Natural killer cell treated with Interleukin-12 subunit alpha and Interleukin-12 subunit beta and Interleukin-15 and Interleukin-18, amount 100 ng/mL, for 72 hours (primary cell): ENCODE results near the gene DCDC1. TPM values are rescaled to one million over a fixed set of nuclear protein-coding genes. Genes with fewer than 3 reads are reported as not detected.

Source experiments
- ATAC-seq, 2 donors: fragments of 150-1000 bp; cut with Tn5 transposase in 1 of 2; sonication (Bioruptor Pico), chemical (Tn5 transposase) in 1 of 2; 2 replicates each; pipeline ENCODE4 v1.10.0; 2021
- DNase-seq: peaks from one replicate; pipeline ENCODE4 v3.0.0; 2022; ENCODE audit warnings: low spot score
- H3K27ac Mint-ChIP-seq, 2 donors: 1 replicate in 1 of 2; 2 replicates in 1 of 2; pipeline ENCODE4 v1.8.0; 2022; ENCODE audit warnings: mixed read lengths in 2 of 2, mild to moderate bottlenecking in 1 of 2, moderate library complexity in 1 of 2
- H3K27me3 Mint-ChIP-seq, 2 donors: 1 replicate in 1 of 2; 2 replicates in 1 of 2; pipeline ENCODE4 v1.8.0; 2022; ENCODE audit warnings: mixed read lengths in 2 of 2
- H3K36me3 Mint-ChIP-seq: one replicate; pipeline ENCODE4 v1.8.0; 2022; ENCODE audit warnings: mixed read lengths
- H3K4me1 Mint-ChIP-seq, 2 donors: 1 replicate in 1 of 2; 2 replicates in 1 of 2; pipeline ENCODE4 v1.8.0; 2022; ENCODE audit warnings: low read depth in 2 of 2, mixed read lengths in 2 of 2, mild to moderate bottlenecking in 1 of 2
- H3K4me3 Mint-ChIP-seq: one replicate; pipeline ENCODE4 v1.8.0; 2022; ENCODE audit warnings: mixed read lengths
- H3K9me3 Mint-ChIP-seq: 2 replicates; pipeline ENCODE4 v1.8.0; 2022; ENCODE audit warnings: mixed read lengths
- total RNA-seq, 2 donors: library from RNA; stranded (reverse); gene quantifications; one replicate each; pipeline ENCODE4 v1.2.3, GENCODE V29; 2022

DCDC1 gene
- total RNA-seq, 2 donors from 2014 or later: 0.14 TPM; not detected in 1

DNA sequence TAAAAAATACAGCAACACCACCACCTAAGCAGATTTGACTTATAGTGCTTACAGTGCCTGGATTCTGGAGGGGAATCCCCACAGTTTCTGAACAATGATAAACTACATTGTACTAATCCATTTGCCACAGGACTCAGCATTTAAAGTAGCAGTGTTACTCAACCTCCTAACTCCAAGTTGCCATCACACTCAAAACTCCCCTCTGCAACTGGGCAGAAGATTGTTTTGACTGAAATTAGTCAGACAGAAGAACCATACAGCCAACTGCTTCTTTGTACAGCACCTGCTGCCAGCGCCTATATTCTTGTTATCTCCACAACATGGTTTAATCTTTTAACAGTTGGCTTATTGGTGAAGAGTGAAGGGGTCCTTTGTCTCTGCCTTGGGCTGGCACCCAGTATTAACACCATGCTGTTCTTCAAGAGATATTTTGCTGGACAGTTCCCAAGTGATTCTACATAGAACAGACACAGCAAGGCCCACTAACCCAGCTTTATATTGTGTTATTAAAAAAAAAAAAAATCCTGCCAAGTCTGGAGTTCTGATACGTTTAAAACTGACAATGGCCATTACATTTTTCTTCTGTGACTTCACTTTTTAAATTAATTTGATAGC, 273.2 kb downstream of the DCDC1 start:
- no peak for DNase-seq
- H3K27ac Mint-ChIP-seq: no peak overlapping the region
- no peak overlapping the region for H3K4me3 Mint-ChIP-seq
- no peaks in the 10 kb centered on the region for H3K27me3 Mint-ChIP-seq
- peaks cover 6% of the 10 kb centered on the region for H3K9me3 Mint-ChIP-seq
- ATAC-seq: no peak
- H3K36me3 Mint-ChIP-seq: no peaks in the 10 kb centered on the region
- no peaks in the 10 kb centered on the region for H3K4me1 Mint-ChIP-seq

DNA sequence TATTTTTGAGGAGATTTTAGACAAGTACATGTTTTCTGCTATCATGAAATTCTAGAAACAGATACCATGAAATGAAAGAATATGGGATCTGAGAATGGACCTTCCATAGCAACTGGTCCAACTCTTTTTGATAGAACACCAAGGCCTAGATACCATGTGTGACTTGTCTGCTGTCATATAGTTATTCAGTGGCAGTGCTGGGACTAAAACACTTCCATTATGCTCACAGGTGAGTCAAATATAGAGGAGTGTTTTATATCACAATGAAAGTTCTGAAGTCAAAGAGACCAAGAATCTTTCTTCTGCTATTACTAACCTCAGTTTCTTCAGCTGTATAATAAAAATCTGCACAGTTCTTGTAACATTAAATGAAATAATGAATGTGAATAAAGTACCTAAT, 276.9 kb downstream of the DCDC1 start:
- H3K27ac Mint-ChIP-seq: no peak overlapping the region
- no peak overlapping the region for H3K4me3 Mint-ChIP-seq
- H3K36me3 Mint-ChIP-seq: peaks cover 10% of the 10 kb centered on the region
- H3K4me1 Mint-ChIP-seq: no peaks in the 10 kb centered on the region
- DNase-seq (no peak), ATAC-seq (no peak)
- H3K9me3 Mint-ChIP-seq: peaks cover 20% of the 10 kb centered on the region
- no peaks in the 10 kb centered on the region for H3K27me3 Mint-ChIP-seq

DNA sequence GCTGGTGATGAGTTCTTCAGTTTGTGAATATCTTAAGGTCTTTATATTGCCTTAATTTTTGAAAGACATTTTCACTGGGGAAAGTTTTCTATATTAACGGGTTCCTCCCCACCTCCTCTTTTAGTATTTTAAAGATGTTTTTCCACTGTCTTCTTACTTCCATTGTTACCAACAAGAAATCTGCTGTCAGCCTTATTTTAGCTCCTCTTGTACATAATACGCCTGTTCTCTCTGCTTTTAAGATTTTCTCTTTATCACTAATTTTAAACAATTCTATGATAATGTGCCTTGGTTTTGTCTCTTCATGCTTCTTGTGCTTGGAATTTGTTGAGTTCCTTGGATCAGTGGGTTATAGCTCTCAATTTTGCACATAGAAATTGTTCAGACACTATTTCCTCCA, 280.4 kb downstream of the DCDC1 start:
- H3K4me3 Mint-ChIP-seq: no peak overlapping the region
- no peak for DNase-seq
- no peak for ATAC-seq
- H3K36me3 Mint-ChIP-seq: peaks cover 10% of the 10 kb centered on the region
- H3K27ac Mint-ChIP-seq: no peak overlapping the region
- no peaks in the 10 kb centered on the region for H3K27me3 Mint-ChIP-seq
- no peaks in the 10 kb centered on the region for H3K4me1 Mint-ChIP-seq
- H3K9me3 Mint-ChIP-seq: peaks cover 17% of the 10 kb centered on the region

DNA sequence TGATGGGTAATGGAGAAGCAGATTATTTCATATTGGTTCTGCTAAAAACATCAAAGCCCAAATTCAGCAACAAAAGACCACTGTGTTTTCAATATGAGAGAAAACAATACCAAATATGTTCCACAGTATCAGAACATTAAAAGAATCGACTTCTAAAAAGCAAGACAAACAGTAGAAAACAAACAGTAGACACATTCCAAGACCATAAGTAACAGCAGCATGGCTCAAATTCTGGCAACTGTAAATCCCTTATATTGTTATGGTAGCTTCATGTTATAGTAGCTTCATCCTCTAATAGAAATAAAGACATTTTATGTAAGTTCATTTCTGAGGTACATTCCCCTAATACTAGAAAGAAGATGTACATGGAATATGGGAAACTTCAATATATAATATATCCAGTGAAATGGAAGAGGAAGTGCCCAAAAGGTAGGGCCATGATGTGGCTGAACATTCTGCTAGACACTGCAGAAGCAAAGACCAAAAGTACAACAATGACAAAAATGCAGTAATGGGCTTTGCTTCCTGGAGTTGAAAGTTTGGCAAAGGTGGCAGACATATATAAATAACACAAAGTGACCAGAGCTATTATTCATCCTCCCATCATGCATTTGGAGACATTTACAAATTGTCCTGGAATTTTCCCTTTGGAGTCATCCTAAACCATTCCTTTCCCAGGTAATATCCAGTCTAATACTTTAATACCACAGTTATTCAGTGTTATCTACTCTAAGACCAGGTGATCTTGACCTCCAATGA, 299.9 kb downstream of the DCDC1 start:
- ATAC-seq (no peak), DNase-seq (no peak)
- H3K4me1 Mint-ChIP-seq: no peaks in the 10 kb centered on the region
- H3K4me3 Mint-ChIP-seq: no peak overlapping the region
- peaks cover 9% of the 10 kb centered on the region for H3K9me3 Mint-ChIP-seq
- H3K27me3 Mint-ChIP-seq: no peaks in the 10 kb centered on the region
- no peak overlapping the region for H3K27ac Mint-ChIP-seq
- no peaks in the 10 kb centered on the region for H3K36me3 Mint-ChIP-seq

DNA sequence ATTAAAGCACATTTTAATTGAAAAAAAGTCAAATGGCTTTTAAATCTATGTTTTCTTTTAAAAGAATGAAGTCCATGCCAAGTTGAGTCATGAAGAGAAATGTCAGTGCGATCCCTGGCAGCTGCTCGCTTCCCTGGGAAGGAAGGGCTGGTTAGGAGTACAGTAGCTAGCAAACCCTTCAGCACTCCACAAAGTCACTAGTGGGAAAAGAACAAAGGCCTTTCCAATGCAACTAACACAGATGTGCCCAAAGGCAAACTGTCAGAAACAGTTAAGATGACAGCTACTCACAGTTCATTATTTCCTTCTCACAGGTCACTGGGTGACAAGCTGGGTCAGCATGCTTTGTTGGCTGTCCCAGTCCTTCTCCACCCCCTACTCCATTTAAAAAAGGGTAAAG, 308.7 kb downstream of the DCDC1 start:
- H3K27me3 Mint-ChIP-seq: no peaks in the 10 kb centered on the region
- H3K9me3 Mint-ChIP-seq: no peaks in the 10 kb centered on the region
- H3K4me1 Mint-ChIP-seq: no peaks in the 10 kb centered on the region
- no peak overlapping the region for H3K4me3 Mint-ChIP-seq
- no peak for DNase-seq
- H3K36me3 Mint-ChIP-seq: no peaks in the 10 kb centered on the region
- no peak for ATAC-seq
- H3K27ac Mint-ChIP-seq: no peak overlapping the region

DNA sequence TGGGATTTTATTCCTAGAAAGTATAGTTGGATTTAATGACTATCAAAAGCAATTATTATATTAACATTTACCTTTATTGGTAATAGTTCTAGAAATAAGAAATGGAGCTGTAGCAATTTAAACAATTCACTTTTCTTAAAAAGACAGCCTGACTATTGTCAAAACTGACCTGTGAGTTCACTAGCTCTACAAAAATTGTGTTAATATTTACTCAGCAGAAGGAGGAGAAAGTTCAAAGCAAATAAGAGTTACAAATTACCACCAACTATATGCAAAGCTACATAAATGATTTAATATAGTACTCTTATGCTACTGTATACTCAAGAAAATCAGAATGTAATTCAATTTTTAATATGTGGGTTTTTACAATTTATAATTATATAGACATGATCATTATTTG, 310.0 kb downstream of the DCDC1 start:
- no peaks in the 10 kb centered on the region for H3K27me3 Mint-ChIP-seq
- H3K4me1 Mint-ChIP-seq: no peaks in the 10 kb centered on the region
- H3K4me3 Mint-ChIP-seq: no peak overlapping the region
- no peak overlapping the region for H3K27ac Mint-ChIP-seq
- H3K36me3 Mint-ChIP-seq: no peaks in the 10 kb centered on the region
- H3K9me3 Mint-ChIP-seq: peaks cover 5% of the 10 kb centered on the region
- ATAC-seq (no peak), DNase-seq (no peak)

DNA sequence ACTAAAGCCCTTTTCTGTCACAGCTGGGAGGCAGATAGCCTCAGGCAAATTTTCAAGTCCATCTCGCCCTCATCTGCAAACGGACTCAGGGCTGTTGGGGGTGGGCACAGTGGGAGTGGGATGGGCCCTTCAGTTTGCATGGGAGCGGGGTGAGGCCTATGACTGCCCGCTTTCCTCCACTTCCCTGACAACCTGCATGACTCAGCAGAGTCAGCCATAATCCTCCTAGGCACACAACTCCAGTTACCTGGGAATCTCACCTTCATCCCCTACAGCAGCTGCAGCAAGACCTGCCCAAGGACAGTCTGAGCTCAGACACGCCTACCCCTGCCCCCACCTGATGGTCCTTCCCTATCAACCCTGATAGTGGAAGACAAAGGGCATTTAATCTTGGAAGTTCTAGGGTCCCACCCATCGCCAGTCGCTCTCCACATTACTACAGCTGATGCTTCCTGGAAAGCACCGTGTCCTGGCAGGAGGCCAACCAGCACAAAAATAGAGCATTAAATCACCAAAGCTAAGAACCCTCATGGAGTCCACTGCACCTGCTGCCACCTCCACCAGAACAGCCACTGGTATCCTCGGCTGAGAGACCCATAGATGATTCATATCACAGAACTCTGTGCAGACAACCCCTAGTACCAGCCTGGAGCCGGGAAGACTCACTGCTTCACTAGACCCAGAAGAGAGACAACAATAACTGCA, 319.3 kb downstream of the DCDC1 start:
- H3K9me3 Mint-ChIP-seq: peaks cover 35% of the 10 kb centered on the region
- no peaks in the 10 kb centered on the region for H3K27me3 Mint-ChIP-seq
- no peak overlapping the region for H3K4me3 Mint-ChIP-seq
- H3K27ac Mint-ChIP-seq: no peak overlapping the region
- DNase-seq: no peak
- H3K36me3 Mint-ChIP-seq: peaks cover 9% of the 10 kb centered on the region
- H3K4me1 Mint-ChIP-seq: no peaks in the 10 kb centered on the region
- no peak for ATAC-seq

DNA sequence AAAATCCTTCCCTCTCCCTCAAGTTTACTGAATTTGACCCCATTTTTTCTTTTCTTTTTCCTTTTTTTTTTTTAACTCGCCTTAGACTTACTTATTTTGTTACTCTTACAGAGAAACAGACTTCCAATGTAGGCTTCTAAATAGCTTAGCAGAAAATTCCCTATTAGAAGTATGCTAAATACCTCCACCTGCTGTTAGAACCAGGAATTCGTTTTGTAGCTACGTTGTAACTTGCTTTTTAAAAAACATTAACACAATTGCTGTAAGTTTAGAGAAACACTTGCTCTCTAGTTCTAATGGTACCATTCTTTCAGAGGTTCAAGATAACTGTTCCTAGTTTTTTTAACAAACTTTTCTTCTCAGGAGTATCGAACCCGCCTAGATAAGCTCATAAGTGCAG, 324.2 kb downstream of the DCDC1 start:
- no peak for ATAC-seq
- no peak overlapping the region for H3K27ac Mint-ChIP-seq
- H3K9me3 Mint-ChIP-seq: peaks cover under 1% of the 10 kb centered on the region
- H3K4me1 Mint-ChIP-seq: no peaks in the 10 kb centered on the region
- no peaks in the 10 kb centered on the region for H3K36me3 Mint-ChIP-seq
- DNase-seq: no peak
- H3K27me3 Mint-ChIP-seq: no peaks in the 10 kb centered on the region
- no peak overlapping the region for H3K4me3 Mint-ChIP-seq

DNA sequence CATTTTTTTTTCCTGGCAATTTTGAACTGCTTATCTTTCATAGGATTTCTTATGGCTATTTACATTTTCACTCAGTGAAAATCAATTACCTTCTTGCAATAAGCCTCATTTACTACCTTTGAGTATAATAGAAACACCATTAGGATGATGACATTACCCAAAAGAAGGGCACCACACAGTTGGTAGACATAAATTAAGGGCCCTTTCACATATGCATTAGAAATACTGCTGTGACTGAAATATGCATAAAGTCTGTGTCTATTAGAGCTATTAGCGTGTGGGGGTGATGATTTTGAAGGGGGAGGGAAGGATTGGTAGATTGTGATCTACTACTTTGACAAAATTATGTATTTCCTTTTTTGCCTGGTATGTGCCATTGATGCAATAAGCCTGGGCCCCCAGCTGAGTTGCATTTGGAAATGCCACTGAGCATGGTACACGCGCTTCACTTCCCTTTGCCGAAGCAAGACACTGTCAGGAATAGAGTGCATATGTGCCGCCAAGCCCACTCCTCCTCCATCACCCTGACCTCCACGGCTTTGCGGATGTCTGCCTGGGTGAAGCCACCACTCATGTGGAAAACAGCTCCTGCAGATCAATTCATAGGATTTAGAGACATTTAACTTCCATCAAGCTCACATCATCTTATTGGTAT, 339.3 kb downstream of the DCDC1 start:
- Mint-ChIP-seq H3K27ac (no peak overlapping the region), H3K9me3 (no peaks in the 10 kb centered on the region), H3K27me3 (no peaks in the 10 kb centered on the region), H3K4me1 (no peaks in the 10 kb centered on the region), H3K4me3 (no peak overlapping the region), H3K36me3 (no peaks in the 10 kb centered on the region)
- no peak for ATAC-seq
- DNase-seq: no peak

DNA sequence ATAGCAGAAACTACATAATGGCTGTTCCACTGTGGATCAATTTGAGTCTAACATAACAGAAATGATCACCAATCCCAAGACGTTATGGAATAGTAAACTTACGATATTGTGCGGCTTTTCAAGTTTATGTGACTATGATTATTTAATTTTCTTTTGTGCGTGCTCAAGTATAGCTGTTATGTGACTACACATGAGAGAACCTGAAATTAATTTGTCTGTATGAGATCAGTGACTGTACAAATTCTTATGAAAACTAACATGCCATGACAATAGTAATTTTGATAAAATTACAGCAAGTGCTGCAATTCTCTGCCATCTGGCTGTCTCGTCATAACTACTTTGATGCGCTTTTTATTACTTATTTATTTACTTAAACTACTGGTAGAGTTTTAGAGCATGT, 343.2 kb downstream of the DCDC1 start:
- Mint-ChIP-seq H3K36me3 (no peaks in the 10 kb centered on the region), H3K9me3 (peaks cover 2% of the 10 kb centered on the region), H3K27ac (no peak overlapping the region), H3K4me1 (no peaks in the 10 kb centered on the region), H3K4me3 (no peak overlapping the region), H3K27me3 (no peaks in the 10 kb centered on the region)
- ATAC-seq (no peak), DNase-seq (no peak)

DNA sequence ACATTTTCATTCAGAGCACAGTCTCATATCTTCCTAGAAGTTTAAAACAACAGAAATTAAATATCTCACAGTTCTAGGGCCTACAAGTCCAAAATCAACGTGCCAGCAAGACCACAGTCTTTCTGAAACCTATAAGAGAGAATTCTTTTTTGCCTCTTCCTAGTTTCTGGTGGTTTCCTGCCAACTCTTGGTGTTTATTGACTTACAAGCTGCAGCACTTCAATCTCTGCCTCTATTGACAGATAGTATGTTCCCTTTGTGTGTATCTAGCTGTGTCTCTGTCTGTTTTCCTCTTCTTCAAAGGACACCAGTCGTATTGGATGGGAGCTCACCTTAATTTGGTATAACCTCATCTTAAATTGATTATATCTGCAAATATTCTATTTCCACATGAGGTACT, 347.5 kb downstream of the DCDC1 start:
- Mint-ChIP-seq H3K4me3 (no peak overlapping the region), H3K36me3 (no peaks in the 10 kb centered on the region), H3K27ac (no peak overlapping the region), H3K9me3 (peaks cover 7% of the 10 kb centered on the region), H3K27me3 (no peaks in the 10 kb centered on the region), H3K4me1 (no peaks in the 10 kb centered on the region)
- DNase-seq: no peak
- no peak for ATAC-seq

DNA sequence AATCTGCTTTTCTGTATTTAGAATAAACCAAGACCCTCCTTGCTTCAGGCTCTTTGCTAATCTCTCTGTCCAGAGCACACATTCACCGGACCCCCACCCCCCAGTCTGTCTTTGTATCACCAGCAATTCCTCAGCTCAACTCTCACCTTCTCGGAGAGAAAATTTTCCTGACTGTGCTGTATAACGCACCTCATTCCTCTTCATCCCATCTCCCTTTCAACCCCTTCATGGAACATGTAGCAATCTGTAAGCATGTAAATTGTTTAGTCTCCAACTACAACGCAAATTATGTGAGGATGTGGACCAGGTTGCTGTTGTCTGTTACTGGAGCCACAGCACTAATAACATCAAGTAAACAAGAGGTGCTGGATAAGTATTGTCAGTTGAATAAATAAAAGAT, 349.8 kb downstream of the DCDC1 start:
- Mint-ChIP-seq H3K27me3 (no peaks in the 10 kb centered on the region), H3K27ac (no peak overlapping the region), H3K36me3 (no peaks in the 10 kb centered on the region), H3K4me3 (no peak overlapping the region), H3K4me1 (no peaks in the 10 kb centered on the region), H3K9me3 (peaks cover 7% of the 10 kb centered on the region)
- ATAC-seq (no peak), DNase-seq (no peak)

DNA sequence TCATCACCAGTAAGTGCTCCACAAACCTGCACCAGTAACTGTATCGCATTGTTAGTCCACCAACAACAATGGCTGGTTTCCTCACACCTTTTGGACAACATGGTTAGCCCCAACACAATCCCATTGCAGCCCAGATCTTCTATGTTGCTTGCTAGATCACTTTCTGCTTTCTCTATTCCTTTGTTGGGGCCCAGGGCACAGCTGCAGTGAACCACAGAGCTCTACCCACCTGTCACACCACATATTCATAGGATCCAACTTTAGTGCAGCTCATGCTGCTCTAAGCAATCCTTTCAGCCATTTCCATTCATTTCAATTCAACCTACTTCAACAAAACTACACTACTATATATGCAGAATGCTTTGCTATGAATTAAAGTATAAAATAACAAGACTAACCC, 364.3 kb downstream of the DCDC1 start:
- no peaks in the 10 kb centered on the region for H3K36me3 Mint-ChIP-seq
- DNase-seq (no peak), ATAC-seq (no peak)
- no peak overlapping the region for H3K27ac Mint-ChIP-seq
- H3K27me3 Mint-ChIP-seq: no peaks in the 10 kb centered on the region
- peaks cover 13% of the 10 kb centered on the region for H3K9me3 Mint-ChIP-seq
- H3K4me3 Mint-ChIP-seq: no peak overlapping the region
- no peaks in the 10 kb centered on the region for H3K4me1 Mint-ChIP-seq

DNA sequence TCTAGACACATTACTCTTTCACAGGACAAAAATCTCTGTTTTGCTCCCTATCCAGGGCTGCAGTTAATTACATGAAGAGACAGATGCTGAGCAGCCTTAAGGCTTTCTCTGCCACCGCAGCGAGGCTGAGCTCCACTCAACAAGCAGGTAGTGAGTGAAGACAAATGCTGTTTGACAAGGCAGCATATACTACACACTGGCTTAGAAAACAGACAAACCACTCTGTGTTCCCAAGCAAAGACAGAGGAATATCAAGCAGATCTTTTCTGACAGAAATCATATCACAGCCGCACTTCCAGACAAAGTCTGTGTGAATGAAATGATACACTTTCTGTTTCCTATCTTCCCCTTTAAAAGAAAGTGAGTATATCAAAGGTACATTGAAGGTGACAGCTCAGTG, 368.1 kb downstream of the DCDC1 start:
- Mint-ChIP-seq H3K9me3 (peaks cover 16% of the 10 kb centered on the region), H3K36me3 (no peaks in the 10 kb centered on the region), H3K27ac (no peak overlapping the region), H3K27me3 (no peaks in the 10 kb centered on the region), H3K4me3 (no peak overlapping the region), H3K4me1 (no peaks in the 10 kb centered on the region)
- ATAC-seq: no peak
- no peak for DNase-seq
